ENCODE data around the gene CADPS2. TPM values are rescaled to one million over a fixed set of nuclear protein-coding genes. Genes with fewer than 3 reads are reported as not detected.

The CADPS2 gene
- total RNA-seq, 1 donor from 2014 or later = 0.22 TPM

- TF ChIP-seq CTCF (IDR thresholded peaks at IDR 0.05; ENCODE audit: partially characterized antibody, unreplicated experiment) = no peak
- H3K9me3 Mint-ChIP-seq (ENCODE audit: unreplicated experiment) = no peaks in the 10 kb centered on the region
- H3K27ac Mint-ChIP-seq (ENCODE audit: unreplicated experiment) = no peak overlapping the region
- no peak for DNase-seq
- H3K27me3 Mint-ChIP-seq (ENCODE audit: unreplicated experiment) = no peaks in the 10 kb centered on the region
- peaks cover 13% of the 10 kb centered on the region for H3K4me1 Mint-ChIP-seq (ENCODE audit: low read depth, unreplicated experiment)
- no peaks in the 10 kb centered on the region for H3K36me3 Mint-ChIP-seq (ENCODE audit: unreplicated experiment)
- no peak overlapping the region for H3K4me3 Mint-ChIP-seq (ENCODE audit: unreplicated experiment)
Measured at GRCh38 chr7:122746948-122747347, 139.3 kb downstream of the CADPS2 start.

GRCh38 chr7:122743211-122743610 lies 143.0 kb downstream of the CADPS2 start:
- Mint-ChIP-seq H3K4me3 (ENCODE audit: unreplicated experiment) (no peak overlapping the region), H3K4me1 (ENCODE audit: low read depth, unreplicated experiment) (peaks cover 5% of the 10 kb centered on the region), H3K27me3 (ENCODE audit: unreplicated experiment) (peaks cover 2% of the 10 kb centered on the region), H3K36me3 (ENCODE audit: unreplicated experiment) (no peaks in the 10 kb centered on the region), H3K9me3 (ENCODE audit: unreplicated experiment) (no peaks in the 10 kb centered on the region), H3K27ac (ENCODE audit: unreplicated experiment) (no peak overlapping the region)
- no peak for TF ChIP-seq CTCF (IDR thresholded peaks at IDR 0.05; ENCODE audit: partially characterized antibody, unreplicated experiment)
- no peak for DNase-seq

GRCh38 chr7:122738947-122739346 lies 147.3 kb downstream of the CADPS2 start:
- DNase-seq = no peak
- Mint-ChIP-seq H3K9me3 (ENCODE audit: unreplicated experiment) (no peaks in the 10 kb centered on the region), H3K27me3 (ENCODE audit: unreplicated experiment) (peaks cover 2% of the 10 kb centered on the region), H3K27ac (ENCODE audit: unreplicated experiment) (no peak overlapping the region), H3K4me3 (ENCODE audit: unreplicated experiment) (no peak overlapping the region), H3K4me1 (ENCODE audit: low read depth, unreplicated experiment) (no peaks in the 10 kb centered on the region), H3K36me3 (ENCODE audit: unreplicated experiment) (no peaks in the 10 kb centered on the region)
- TF ChIP-seq CTCF (IDR thresholded peaks at IDR 0.05; ENCODE audit: partially characterized antibody, unreplicated experiment) = no peak

- Mint-ChIP-seq H3K36me3 (ENCODE audit: unreplicated experiment) (no peaks in the 10 kb centered on the region), H3K4me3 (ENCODE audit: unreplicated experiment) (no peak overlapping the region), H3K4me1 (ENCODE audit: low read depth, unreplicated experiment) (no peaks in the 10 kb centered on the region), H3K9me3 (ENCODE audit: unreplicated experiment) (no peaks in the 10 kb centered on the region), H3K27ac (ENCODE audit: unreplicated experiment) (no peak overlapping the region), H3K27me3 (ENCODE audit: unreplicated experiment) (peaks cover 2% of the 10 kb centered on the region)
- no peak for TF ChIP-seq CTCF (IDR thresholded peaks at IDR 0.05; ENCODE audit: partially characterized antibody, unreplicated experiment)
- no peak for DNase-seq
Measured at GRCh38 chr7:122736183-122736582, 150.1 kb downstream of the CADPS2 start.

- Mint-ChIP-seq H3K9me3 (ENCODE audit: unreplicated experiment) (no peaks in the 10 kb centered on the region), H3K27ac (ENCODE audit: unreplicated experiment) (no peak overlapping the region), H3K4me1 (ENCODE audit: low read depth, unreplicated experiment) (no peaks in the 10 kb centered on the region), H3K27me3 (ENCODE audit: unreplicated experiment) (no peaks in the 10 kb centered on the region), H3K36me3 (ENCODE audit: unreplicated experiment) (no peaks in the 10 kb centered on the region), H3K4me3 (ENCODE audit: unreplicated experiment) (no peak overlapping the region)
- DNase-seq = no peak
- no peak for TF ChIP-seq CTCF (IDR thresholded peaks at IDR 0.05; ENCODE audit: partially characterized antibody, unreplicated experiment)
Measured at GRCh38 chr7:122727759-122728158, 158.5 kb downstream of the CADPS2 start.
